Activated CD4-positive, alpha-beta T cell treated with anti-CD3 and anti-CD28 coated beads for 4 hours (primary cell): Measurements from ENCODE around the gene CAMTA1.
"Not testable (repeated sequence)": the region's sequence is repeated elsewhere in the genome, so short reads cannot be mapped to it uniquely, and the experiment has no call there.

Source experiments
- DNase-seq, 2 donors: peaks; one replicate each; pipeline ENCODE4 v3.0.0-alpha.2; 2020

CAMTA1 gene

GRCh38 chr1:6782151-6782550 lies 3.1 kb upstream of the CAMTA1 start:
- DNase-seq: no peak

- DNase-seq: no peak
Observed at GRCh38 chr1:6783221-6783620, 2.0 kb upstream of the CAMTA1 start.

- no peak for DNase-seq
Observed at GRCh38 chr1:6783936-6784559, 1.2 kb upstream of the CAMTA1 start.

GRCh38 chr1:6784560-6785317 lies 515 bp upstream of the CAMTA1 start:
- DNase-seq: peak; percentile 99 to 100

- peak; percentile 35 to 36 for DNase-seq
Observed at GRCh38 chr1:6785728-6786505, 663 bp downstream of the CAMTA1 start.

- no peak for DNase-seq
Observed at GRCh38 chr1:6788946-6789345, 3.7 kb downstream of the CAMTA1 start.

GRCh38 chr1:6790146-6790545 lies 4.9 kb downstream of the CAMTA1 start:
- DNase-seq: no peak

GRCh38 chr1:6794164-6794563 lies 8.9 kb downstream of the CAMTA1 start:
- no peak for DNase-seq

GRCh38 chr1:6795203-6795602 lies 9.9 kb downstream of the CAMTA1 start:
- no peak for DNase-seq

GRCh38 chr1:6795661-6796060 lies 10.4 kb downstream of the CAMTA1 start:
- no peak for DNase-seq

GRCh38 chr1:6796095-6796494 lies 10.8 kb downstream of the CAMTA1 start:
- no peak for DNase-seq

GRCh38 chr1:6799499-6799898 lies 14.2 kb downstream of the CAMTA1 start:
- no peak for DNase-seq

- no peak for DNase-seq
Observed at GRCh38 chr1:6800745-6801144, 15.5 kb downstream of the CAMTA1 start.

GRCh38 chr1:6801199-6801598 lies 15.9 kb downstream of the CAMTA1 start:
- DNase-seq: no peak

- no peak for DNase-seq
Observed at GRCh38 chr1:6801966-6802365, 16.7 kb downstream of the CAMTA1 start.

GRCh38 chr1:6802454-6802853 lies 17.2 kb downstream of the CAMTA1 start:
- no peak for DNase-seq

GRCh38 chr1:6802893-6803292 lies 17.6 kb downstream of the CAMTA1 start:
- DNase-seq: no peak

GRCh38 chr1:6803357-6803756 lies 18.1 kb downstream of the CAMTA1 start:
- no peak for DNase-seq

GRCh38 chr1:6805004-6805416 lies 19.8 kb downstream of the CAMTA1 start:
- no peak for DNase-seq

GRCh38 chr1:6807782-6808181 lies 22.5 kb downstream of the CAMTA1 start:
- DNase-seq: no peak

GRCh38 chr1:6809461-6809860 lies 24.2 kb downstream of the CAMTA1 start:
- no peak for DNase-seq

GRCh38 chr1:6810146-6810734 lies 25.0 kb downstream of the CAMTA1 start:
- not testable (repeated sequence) for DNase-seq

- DNase-seq: no peak
Observed at GRCh38 chr1:6811583-6811982, 26.3 kb downstream of the CAMTA1 start.

- DNase-seq: no peak
Observed at GRCh38 chr1:6813165-6813564, 27.9 kb downstream of the CAMTA1 start.
